GM13976 (cell line): ENCODE results near the gene WNT7B.

Experiments used
- DNase-seq: peaks from one replicate; pipeline ENCODE4 v3.0.0; 2012; ENCODE audit warnings: low spot score
- in situ Hi-C: fragments of 300-500 bp; cut with MboI; formaldehyde crosslinking; loops from one replicate; pipeline ENCODE4 v1.12.0; 2022; ENCODE audit warnings: low sequenced_read_pairs, mixed read lengths, inconsistent platforms; ENCODE audit not compliant: unreplicated experiment
- TF ChIP-seq, protein P1 (sequence below): IDR thresholded peaks from 2 replicates; pipeline ENCODE4 v1.5.1; 2012; ENCODE audit warnings: borderline replicate concordance, mild to moderate bottlenecking; ENCODE audit not compliant: insufficient read depth; ENCODE audit errors: extremely low read depth, missing control alignments, control extremely low read depth

WNT7B gene

DNA sequence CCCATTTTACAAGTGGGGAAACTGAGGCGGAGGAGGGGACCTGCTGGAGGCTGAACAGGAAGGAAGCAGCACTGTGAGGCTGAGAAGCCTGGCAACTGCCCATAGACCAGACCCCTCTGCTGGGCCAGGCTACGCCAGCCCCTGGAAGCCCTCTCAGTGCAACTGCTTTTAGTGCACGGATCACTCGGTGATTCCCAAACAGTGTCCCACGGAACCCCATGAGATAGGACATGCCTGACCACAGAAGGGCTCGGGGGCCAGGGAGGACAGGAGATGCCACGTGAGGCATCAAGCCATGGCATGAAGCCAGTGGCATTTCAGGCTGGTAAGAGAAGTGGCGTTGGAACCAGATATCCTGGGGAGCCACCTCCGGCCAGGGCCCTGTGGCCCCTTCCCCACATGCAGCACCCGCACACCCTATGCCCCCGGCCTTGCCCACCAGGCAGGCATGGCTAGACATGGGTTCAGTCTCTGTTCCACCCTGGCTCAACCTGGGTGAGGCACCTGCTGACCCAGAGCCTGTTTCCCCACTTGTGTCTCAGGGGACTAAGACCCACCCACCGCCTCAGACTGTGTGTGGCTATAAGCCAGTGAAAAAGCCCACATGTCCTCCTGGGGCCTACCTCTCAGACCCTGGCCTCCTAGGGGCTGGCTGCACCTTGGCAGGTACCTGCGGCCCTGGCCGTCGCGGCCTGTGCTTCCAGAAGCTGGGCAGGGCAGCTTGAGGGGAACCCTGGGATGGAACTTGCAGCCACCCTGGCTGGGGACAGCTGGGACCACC is 84.1 kb downstream of the WNT7B start:
- TF ChIP-seq, protein P1, sequence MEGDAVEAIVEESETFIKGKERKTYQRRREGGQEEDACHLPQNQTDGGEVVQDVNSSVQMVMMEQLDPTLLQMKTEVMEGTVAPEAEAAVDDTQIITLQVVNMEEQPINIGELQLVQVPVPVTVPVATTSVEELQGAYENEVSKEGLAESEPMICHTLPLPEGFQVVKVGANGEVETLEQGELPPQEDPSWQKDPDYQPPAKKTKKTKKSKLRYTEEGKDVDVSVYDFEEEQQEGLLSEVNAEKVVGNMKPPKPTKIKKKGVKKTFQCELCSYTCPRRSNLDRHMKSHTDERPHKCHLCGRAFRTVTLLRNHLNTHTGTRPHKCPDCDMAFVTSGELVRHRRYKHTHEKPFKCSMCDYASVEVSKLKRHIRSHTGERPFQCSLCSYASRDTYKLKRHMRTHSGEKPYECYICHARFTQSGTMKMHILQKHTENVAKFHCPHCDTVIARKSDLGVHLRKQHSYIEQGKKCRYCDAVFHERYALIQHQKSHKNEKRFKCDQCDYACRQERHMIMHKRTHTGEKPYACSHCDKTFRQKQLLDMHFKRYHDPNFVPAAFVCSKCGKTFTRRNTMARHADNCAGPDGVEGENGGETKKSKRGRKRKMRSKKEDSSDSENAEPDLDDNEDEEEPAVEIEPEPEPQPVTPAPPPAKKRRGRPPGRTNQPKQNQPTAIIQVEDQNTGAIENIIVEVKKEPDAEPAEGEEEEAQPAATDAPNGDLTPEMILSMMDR: no peak
- in situ Hi-C loops: no loop called here
- DNase-seq: no peak

GRCh38 chr22:45891996-45892621 is 84.9 kb downstream of the WNT7B start:
- TF ChIP-seq, protein P1: no peak
- no peak for DNase-seq
- in situ Hi-C loops: no loop called here

DNA sequence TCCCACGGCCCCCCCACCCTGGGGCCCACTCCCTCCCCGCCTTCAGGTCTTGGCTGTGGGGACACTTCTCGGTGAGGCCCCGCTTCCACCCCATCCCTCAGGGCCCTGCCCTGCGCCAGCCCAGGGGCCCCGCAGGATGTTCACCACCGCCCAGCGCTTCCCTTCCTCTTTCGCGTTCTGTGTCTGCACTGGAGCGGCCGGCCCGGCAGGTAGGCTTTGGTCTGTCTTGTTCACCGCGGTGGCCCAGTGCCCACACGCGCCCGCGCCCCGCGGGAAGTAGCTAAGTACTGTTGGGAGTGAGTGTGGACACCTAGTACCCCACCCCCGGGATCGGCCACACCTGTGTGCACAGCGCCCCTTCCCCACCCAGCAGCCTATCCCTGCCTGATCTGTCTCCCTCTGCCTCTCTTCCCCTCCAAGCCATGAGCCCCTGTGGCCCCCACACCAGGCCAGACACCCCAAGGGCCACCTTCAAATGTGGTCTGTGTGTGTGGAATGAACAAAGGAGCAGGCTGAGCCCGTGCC is 85.4 kb downstream of the WNT7B start:
- no peak for DNase-seq
- TF ChIP-seq, protein P1: no peak
- in situ Hi-C loops: no loop called here

GRCh38 chr22:45891021-45891421 is 85.9 kb downstream of the WNT7B start:
- DNase-seq: no peak
- in situ Hi-C loops: no loop called here
- TF ChIP-seq, protein P1: no peak

DNA sequence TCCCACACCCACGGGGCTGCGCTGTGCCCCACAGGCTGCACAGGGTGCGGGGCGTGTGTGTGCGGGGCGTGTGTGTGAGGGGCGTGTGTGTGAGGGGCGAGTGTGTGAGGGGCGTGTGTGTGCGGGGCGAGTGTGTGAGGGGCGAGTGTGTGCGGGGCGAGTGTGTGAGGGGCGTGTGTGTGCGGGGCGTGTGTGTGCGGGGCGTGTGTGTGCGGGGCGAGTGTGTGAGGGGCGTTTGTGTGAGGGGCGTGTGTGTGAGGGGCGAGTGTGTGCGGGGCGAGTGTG is 86.7 kb downstream of the WNT7B start:
- in situ Hi-C loops: no loop called here
- TF ChIP-seq, protein P1: no peak
- no peak for DNase-seq

GRCh38 chr22:45889539-45890350 is 87.2 kb downstream of the WNT7B start:
- in situ Hi-C loops: no loop called here
- TF ChIP-seq, protein P1: no peak
- no peak for DNase-seq
